ENCODE results near the gene ZEB2.

The ZEB2 gene

DNA sequence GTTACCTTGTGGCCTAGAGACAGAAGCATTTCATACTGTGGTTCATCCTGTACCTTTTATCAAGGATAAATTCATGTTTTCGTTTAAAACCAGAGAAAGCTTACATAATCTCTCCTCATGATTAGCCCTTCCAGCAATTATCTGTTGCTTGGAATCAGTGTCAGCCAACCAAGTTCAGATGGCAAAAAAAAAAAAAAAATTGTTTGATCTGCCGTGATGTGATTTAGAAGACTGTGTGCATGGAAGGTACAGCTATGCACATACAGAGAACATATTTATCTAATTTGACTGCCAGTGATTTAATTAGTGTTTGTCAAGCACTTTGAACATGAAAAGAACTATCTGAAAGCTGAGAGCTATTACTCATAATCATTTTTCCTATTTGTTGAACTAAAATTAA is 180.9 kb downstream of the ZEB2 start:
- Histone ChIP-seq H3K27me3 (ENCODE audit: insufficient read depth, low read length, poor library complexity, severe bottlenecking) (no peaks in the 10 kb centered on the region), H3K9me2 (replicated peaks; ENCODE audit: low read depth, low read length) (no peaks in the 10 kb centered on the region), H3K9me3 (ENCODE audit: insufficient read depth, low read depth, low read length) (no peaks in the 10 kb centered on the region), H3K4me3 (ENCODE audit: low read length, poor library complexity, severe bottlenecking) (no peak overlapping the region), H3K79me2 (ENCODE audit: insufficient read depth, low read length) (no peaks in the 10 kb centered on the region), H2AFZ (ENCODE audit: low read length) (no peak overlapping the region), H3K4me2 (ENCODE audit: low read depth, low read length, poor library complexity, severe bottlenecking) (no peak overlapping the region), H3K36me3 (ENCODE audit: insufficient read depth, low read length) (no peaks in the 10 kb centered on the region), H3F3A (ENCODE audit: low read depth) (no peaks in the 10 kb centered on the region), H3K9ac (ENCODE audit: low read depth, low read length, poor library complexity, severe bottlenecking) (no peak overlapping the region), H3K4me1 (ENCODE audit: insufficient read depth, low read length, poor library complexity, severe bottlenecking) (peaks cover 6% of the 10 kb centered on the region), H4K20me1 (ENCODE audit: insufficient read depth, low read length, poor library complexity, severe bottlenecking) (no peaks in the 10 kb centered on the region)
- TF ChIP-seq, protein P1, sequence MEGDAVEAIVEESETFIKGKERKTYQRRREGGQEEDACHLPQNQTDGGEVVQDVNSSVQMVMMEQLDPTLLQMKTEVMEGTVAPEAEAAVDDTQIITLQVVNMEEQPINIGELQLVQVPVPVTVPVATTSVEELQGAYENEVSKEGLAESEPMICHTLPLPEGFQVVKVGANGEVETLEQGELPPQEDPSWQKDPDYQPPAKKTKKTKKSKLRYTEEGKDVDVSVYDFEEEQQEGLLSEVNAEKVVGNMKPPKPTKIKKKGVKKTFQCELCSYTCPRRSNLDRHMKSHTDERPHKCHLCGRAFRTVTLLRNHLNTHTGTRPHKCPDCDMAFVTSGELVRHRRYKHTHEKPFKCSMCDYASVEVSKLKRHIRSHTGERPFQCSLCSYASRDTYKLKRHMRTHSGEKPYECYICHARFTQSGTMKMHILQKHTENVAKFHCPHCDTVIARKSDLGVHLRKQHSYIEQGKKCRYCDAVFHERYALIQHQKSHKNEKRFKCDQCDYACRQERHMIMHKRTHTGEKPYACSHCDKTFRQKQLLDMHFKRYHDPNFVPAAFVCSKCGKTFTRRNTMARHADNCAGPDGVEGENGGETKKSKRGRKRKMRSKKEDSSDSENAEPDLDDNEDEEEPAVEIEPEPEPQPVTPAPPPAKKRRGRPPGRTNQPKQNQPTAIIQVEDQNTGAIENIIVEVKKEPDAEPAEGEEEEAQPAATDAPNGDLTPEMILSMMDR (conservative IDR thresholded peaks at IDR 0.05; ENCODE audit: low read length) = no peak
- TF ChIP-seq EZH2phosphoT487 (IDR thresholded peaks at IDR 0.05; ENCODE audit: borderline replicate concordance) = no peak

DNA sequence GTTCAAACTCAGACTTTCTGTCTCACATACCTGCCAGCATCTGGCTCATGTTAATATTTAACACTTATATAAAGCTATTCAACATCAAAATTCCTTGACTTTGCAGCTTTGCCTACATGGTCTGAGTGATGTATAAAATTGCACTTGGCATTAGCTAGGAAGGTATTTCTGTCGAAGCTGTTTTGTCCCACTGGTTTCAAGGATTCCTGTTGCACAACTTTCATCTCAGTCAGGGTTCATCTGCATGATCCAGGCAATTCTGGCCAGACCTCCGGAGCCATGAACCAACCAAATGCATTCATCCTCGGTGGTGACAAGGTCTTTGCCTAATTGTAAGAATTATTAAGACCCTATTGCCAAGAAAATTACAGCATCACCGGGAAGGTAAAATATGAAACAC is 185.4 kb downstream of the ZEB2 start:
- no peaks in the 10 kb centered on the region for H3K36me3 ChIP-seq (ENCODE audit: insufficient read depth, low read length)
- H3K79me2 ChIP-seq (ENCODE audit: insufficient read depth, low read length) = peaks cover 19% of the 10 kb centered on the region
- no peak overlapping the region for H3K9ac ChIP-seq (ENCODE audit: low read depth, low read length, poor library complexity, severe bottlenecking)
- no peaks in the 10 kb centered on the region for H3K9me2 ChIP-seq (replicated peaks; ENCODE audit: low read depth, low read length)
- peaks cover 31% of the 10 kb centered on the region for H3K4me1 ChIP-seq (ENCODE audit: insufficient read depth, low read length, poor library complexity, severe bottlenecking)
- H2AFZ ChIP-seq (ENCODE audit: low read length) = no peak overlapping the region
- no peak overlapping the region for H3K4me2 ChIP-seq (ENCODE audit: low read depth, low read length, poor library complexity, severe bottlenecking)
- H3K27me3 ChIP-seq (ENCODE audit: insufficient read depth, low read length, poor library complexity, severe bottlenecking) = no peaks in the 10 kb centered on the region
- H3K9me3 ChIP-seq (ENCODE audit: insufficient read depth, low read depth, low read length) = no peaks in the 10 kb centered on the region
- H4K20me1 ChIP-seq (ENCODE audit: insufficient read depth, low read length, poor library complexity, severe bottlenecking) = no peaks in the 10 kb centered on the region
- H3K4me3 ChIP-seq (ENCODE audit: low read length, poor library complexity, severe bottlenecking) = no peak overlapping the region
- TF ChIP-seq EZH2phosphoT487 (IDR thresholded peaks at IDR 0.05; ENCODE audit: borderline replicate concordance) = no peak
- TF ChIP-seq, protein P1 (conservative IDR thresholded peaks at IDR 0.05; ENCODE audit: low read length) = no peak
- H3F3A ChIP-seq (ENCODE audit: low read depth) = no peaks in the 10 kb centered on the region

All from Loucy (cell line).